Activated naive CD4-positive, alpha-beta T cell treated with anti-CD3 and anti-CD28 coated beads, Interleukin-2, amount 10 ng/mL, durations not matched to agents 7 days and 5 days (primary cell): ENCODE measurements around the gene TTC27.
"Not testable (repeated sequence)": the region's sequence is repeated elsewhere in the genome, so short reads cannot be mapped to it uniquely, and the experiment has no call there.

Experiments used
- CTCF ChIA-PET: fragments of 350-600 bp; sonication (Branson Sonifier 250); formaldehyde crosslinking; loops from one replicate; lab custom pipeline; 2021; ENCODE audit warnings: antibody characterized with exemption; lab: Charles Lee
- DNase-seq: peaks from one replicate; pipeline ENCODE4 v3.0.0-alpha.2; 2020
- H3K27ac Mint-ChIP-seq: one replicate; pipeline ENCODE4 v1.8.0; 2021; ENCODE audit warnings: mild to moderate bottlenecking, moderate library complexity, mixed read lengths
- H3K27me3 Mint-ChIP-seq: one replicate; pipeline ENCODE4 v1.8.0; 2021; ENCODE audit warnings: mild to moderate bottlenecking, mixed read lengths
- H3K36me3 Mint-ChIP-seq: one replicate; pipeline ENCODE4 v1.8.0; 2021; ENCODE audit warnings: mixed read lengths
- H3K4me1 Mint-ChIP-seq: one replicate; pipeline ENCODE4 v1.8.0; 2021; ENCODE audit warnings: mixed read lengths
- H3K4me3 Mint-ChIP-seq: one replicate; pipeline ENCODE4 v1.8.0; 2021; ENCODE audit warnings: mild to moderate bottlenecking, moderate library complexity, mixed read lengths
- H3K9me3 Mint-ChIP-seq: one replicate; pipeline ENCODE4 v1.8.0; 2021; ENCODE audit warnings: mixed read lengths

TTC27 gene

GRCh38 chr2:32633040-32633439 lies 5.2 kb downstream of the TTC27 start:
- no peak for DNase-seq
- H3K4me1 Mint-ChIP-seq: peaks cover 16% of the 10 kb centered on the region
- H3K9me3 Mint-ChIP-seq: no peaks in the 10 kb centered on the region
- H3K4me3 Mint-ChIP-seq: no peak overlapping the region
- H3K36me3 Mint-ChIP-seq: peaks cover 13% of the 10 kb centered on the region
- CTCF ChIA-PET: interaction anchor here (0.8 kb wide), 1 partner anchor 128 kb away, joined by 3 read pairs; no protein-coding TSS in a partner anchor
- no peak overlapping the region for H3K27ac Mint-ChIP-seq
- H3K27me3 Mint-ChIP-seq: no peaks in the 10 kb centered on the region

- H3K9me3 Mint-ChIP-seq, H3K4me3 Mint-ChIP-seq: not testable (repeated sequence)
- CTCF ChIA-PET: interaction anchor here (0.6 kb wide), 1 partner anchor 33 kb away, joined by 3 read pairs; no protein-coding TSS in a partner anchor
These were observed 10.7 kb downstream of the TTC27 start for GRCh38 chr2:32638548-32638947.

GRCh38 chr2:32641180-32641579 lies 13.3 kb downstream of the TTC27 start:
- Mint-ChIP-seq H3K27me3 (no peaks in the 10 kb centered on the region), H3K27ac (no peak overlapping the region), H3K36me3 (peaks cover 19% of the 10 kb centered on the region), H3K9me3 (no peaks in the 10 kb centered on the region), H3K4me3 (no peak overlapping the region), H3K4me1 (no peaks in the 10 kb centered on the region)
- CTCF ChIA-PET: no interaction called here
- DNase-seq: no peak

More at GRCh38 chr2:32638548-32638947, 10.7 kb downstream of the TTC27 start:
- not testable (repeated sequence) for H3K27me3 Mint-ChIP-seq, H3K27ac Mint-ChIP-seq, DNase-seq, H3K4me1 Mint-ChIP-seq
- H3K36me3 Mint-ChIP-seq: peaks cover 15% of the 10 kb centered on the region

GRCh38 chr2:32647180-32647651 lies 19.4 kb downstream of the TTC27 start:
- CTCF ChIA-PET: no interaction called here
- H3K36me3 Mint-ChIP-seq: peaks cover 28% of the 10 kb centered on the region

GRCh38 chr2:32652555-32653209 lies 24.8 kb downstream of the TTC27 start:
- H3K36me3 Mint-ChIP-seq: peaks cover 23% of the 10 kb centered on the region
- no peak overlapping the region for H3K27ac Mint-ChIP-seq
- no peak for DNase-seq
- no peak overlapping the region for H3K4me3 Mint-ChIP-seq
- H3K4me1 Mint-ChIP-seq: no peaks in the 10 kb centered on the region
- CTCF ChIA-PET: no interaction called here
- no peaks in the 10 kb centered on the region for H3K27me3 Mint-ChIP-seq
- no peaks in the 10 kb centered on the region for H3K9me3 Mint-ChIP-seq

More at GRCh38 chr2:32647180-32647651, 19.4 kb downstream of the TTC27 start:
- no peaks in the 10 kb centered on the region for H3K9me3 Mint-ChIP-seq
- DNase-seq: no peak
- H3K4me1 Mint-ChIP-seq: no peaks in the 10 kb centered on the region
- no peaks in the 10 kb centered on the region for H3K27me3 Mint-ChIP-seq
- no peak overlapping the region for H3K4me3 Mint-ChIP-seq
- no peak overlapping the region for H3K27ac Mint-ChIP-seq

- Mint-ChIP-seq H3K36me3 (peaks cover 30% of the 10 kb centered on the region), H3K27me3 (no peaks in the 10 kb centered on the region), H3K27ac (no peak overlapping the region), H3K4me1 (no peaks in the 10 kb centered on the region), H3K9me3 (no peaks in the 10 kb centered on the region), H3K4me3 (no peak overlapping the region)
- DNase-seq: no peak
- CTCF ChIA-PET: no interaction called here
These were observed 28.2 kb downstream of the TTC27 start for GRCh38 chr2:32656069-32656468.

- H3K36me3 Mint-ChIP-seq: peaks cover 36% of the 10 kb centered on the region
- H3K4me3 Mint-ChIP-seq: no peak overlapping the region
- H3K4me1 Mint-ChIP-seq: no peaks in the 10 kb centered on the region
- no peak for DNase-seq
- CTCF ChIA-PET: no interaction called here
- no peaks in the 10 kb centered on the region for H3K27me3 Mint-ChIP-seq
- H3K27ac Mint-ChIP-seq: no peak overlapping the region
- no peaks in the 10 kb centered on the region for H3K9me3 Mint-ChIP-seq
These were observed 36.0 kb downstream of the TTC27 start for GRCh38 chr2:32663864-32664263.

- Mint-ChIP-seq H3K27ac (no peak overlapping the region), H3K4me1 (no peaks in the 10 kb centered on the region), H3K27me3 (no peaks in the 10 kb centered on the region), H3K4me3 (no peak overlapping the region), H3K9me3 (no peaks in the 10 kb centered on the region), H3K36me3 (peaks cover 24% of the 10 kb centered on the region)
- no peak for DNase-seq
- CTCF ChIA-PET: interaction anchor here (1.0 kb wide), 1 partner anchor 56 kb away, joined by 5 read pairs; no protein-coding TSS in a partner anchor
These were observed 38.9 kb downstream of the TTC27 start for GRCh38 chr2:32666704-32667103.

- H3K36me3 Mint-ChIP-seq: peaks cover 24% of the 10 kb centered on the region
- DNase-seq: no peak
- no peak overlapping the region for H3K4me3 Mint-ChIP-seq
- no peak overlapping the region for H3K27ac Mint-ChIP-seq
- H3K4me1 Mint-ChIP-seq: no peaks in the 10 kb centered on the region
- CTCF ChIA-PET: no interaction called here
- H3K9me3 Mint-ChIP-seq: no peaks in the 10 kb centered on the region
- no peaks in the 10 kb centered on the region for H3K27me3 Mint-ChIP-seq
These were observed 40.4 kb downstream of the TTC27 start for GRCh38 chr2:32668254-32668653.

- no peak overlapping the region for H3K27ac Mint-ChIP-seq
- H3K27me3 Mint-ChIP-seq: no peaks in the 10 kb centered on the region
- CTCF ChIA-PET: interaction anchor here (0.6 kb wide), 1 partner anchor 33 kb away, joined by 3 read pairs; no protein-coding TSS in a partner anchor
- no peak overlapping the region for H3K4me3 Mint-ChIP-seq
- H3K9me3 Mint-ChIP-seq: no peaks in the 10 kb centered on the region
- no peak for DNase-seq
- no peaks in the 10 kb centered on the region for H3K4me1 Mint-ChIP-seq
- peaks cover 19% of the 10 kb centered on the region for H3K36me3 Mint-ChIP-seq
These were observed 44.2 kb downstream of the TTC27 start for GRCh38 chr2:32671885-32672533.

- no peaks in the 10 kb centered on the region for H3K4me1 Mint-ChIP-seq
- H3K27ac Mint-ChIP-seq: no peak overlapping the region
- peaks cover 15% of the 10 kb centered on the region for H3K36me3 Mint-ChIP-seq
- no peaks in the 10 kb centered on the region for H3K9me3 Mint-ChIP-seq
- H3K4me3 Mint-ChIP-seq: no peak overlapping the region
- CTCF ChIA-PET: interaction anchor here (0.8 kb wide), 1 partner anchor 29 kb away, joined by 4 read pairs; no protein-coding TSS in a partner anchor
- no peaks in the 10 kb centered on the region for H3K27me3 Mint-ChIP-seq
- no peak for DNase-seq
These were observed 51.0 kb downstream of the TTC27 start for GRCh38 chr2:32678825-32679224.

GRCh38 chr2:32680942-32681341 lies 53.1 kb downstream of the TTC27 start:
- Mint-ChIP-seq H3K9me3 (no peaks in the 10 kb centered on the region), H3K4me1 (no peaks in the 10 kb centered on the region), H3K4me3 (no peak overlapping the region), H3K27ac (no peak overlapping the region), H3K36me3 (peaks cover 11% of the 10 kb centered on the region), H3K27me3 (no peaks in the 10 kb centered on the region)
- DNase-seq: no peak
- CTCF ChIA-PET: no interaction called here

GRCh38 chr2:32683520-32684086 lies 55.8 kb downstream of the TTC27 start:
- H3K27me3 Mint-ChIP-seq: no peaks in the 10 kb centered on the region
- CTCF ChIA-PET: no interaction called here
- H3K9me3 Mint-ChIP-seq: no peaks in the 10 kb centered on the region
- no peaks in the 10 kb centered on the region for H3K4me1 Mint-ChIP-seq
- no peak for DNase-seq
- H3K4me3 Mint-ChIP-seq: no peak overlapping the region
- H3K36me3 Mint-ChIP-seq: peaks cover 11% of the 10 kb centered on the region
- no peak overlapping the region for H3K27ac Mint-ChIP-seq

GRCh38 chr2:32688541-32688940 lies 60.7 kb downstream of the TTC27 start:
- no peak for DNase-seq
- CTCF ChIA-PET: no interaction called here
- Mint-ChIP-seq H3K36me3 (peaks cover 3% of the 10 kb centered on the region), H3K27ac (no peak overlapping the region), H3K27me3 (no peaks in the 10 kb centered on the region), H3K4me1 (no peaks in the 10 kb centered on the region), H3K4me3 (no peak overlapping the region), H3K9me3 (no peaks in the 10 kb centered on the region)
